ENCODE measurements around the gene PCARE.
"Not testable (repeated sequence)": the region's sequence is repeated elsewhere in the genome, so short reads cannot be mapped to it uniquely, and the experiment has no call there.

The PCARE gene

DNA sequence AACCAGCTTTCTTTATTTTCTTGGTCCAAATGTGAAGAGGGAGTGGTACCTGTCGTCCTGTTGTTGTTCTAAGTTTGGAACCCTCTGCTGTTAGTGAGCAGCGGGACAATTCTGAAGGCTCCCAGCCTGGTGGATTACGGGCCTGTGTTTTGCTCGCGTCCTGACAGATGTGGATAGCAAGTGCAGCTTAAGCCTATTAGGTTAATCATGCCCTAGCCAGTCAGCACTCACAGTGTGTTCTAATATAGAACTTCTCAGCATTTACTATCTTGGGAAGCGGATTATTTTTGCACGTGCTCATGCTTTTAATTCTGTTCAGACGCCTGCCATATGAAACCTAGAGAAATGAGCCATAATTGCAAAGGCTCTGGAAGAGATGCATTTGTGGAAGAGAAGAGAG, at the start of gene PCARE:
TSS of gene PCARE (minus strand) at position 113 of the 400 bp plus-strand sequence. CDS start 262 bp downstream, outside the sequence.
- DNase-seq (ENCODE audit: low read depth in 3 of 3, low spot score in 1 of 3): no peak

DNA sequence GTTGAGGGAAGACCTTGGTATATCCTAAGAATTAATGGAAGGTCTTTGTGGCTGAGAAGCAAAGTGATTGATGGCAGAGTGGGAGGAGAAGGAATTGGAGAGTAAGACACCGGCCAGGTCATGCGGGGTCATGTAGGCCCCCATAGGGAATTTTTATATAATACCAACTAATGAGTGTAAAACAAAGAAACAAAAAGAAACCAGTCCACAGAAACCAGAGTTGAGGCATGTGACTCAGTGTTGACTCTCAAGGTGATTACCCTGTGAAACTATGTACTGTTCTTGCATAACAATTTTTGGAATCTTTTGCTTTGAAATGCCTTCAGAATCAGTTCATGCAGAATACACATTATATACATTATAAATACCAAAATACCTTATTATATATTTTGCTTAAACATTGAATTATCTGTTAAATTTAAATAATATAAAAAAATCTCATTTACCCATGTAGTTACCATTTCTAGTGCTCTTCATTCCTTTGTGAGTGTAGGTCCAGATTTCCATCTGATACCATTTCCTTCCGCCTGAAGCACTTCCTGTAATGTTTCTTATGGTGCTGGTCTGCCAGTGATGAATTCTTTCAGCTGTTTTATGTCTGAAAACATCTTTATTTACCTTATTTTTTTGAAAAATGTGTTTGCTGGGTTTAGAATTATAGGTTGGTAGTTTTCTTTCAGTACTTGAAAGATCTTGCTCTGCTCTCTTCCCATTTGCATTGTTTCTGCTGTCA, 49.5 kb upstream of the PCARE start:
- no peak for DNase-seq (ENCODE audit: low read depth in 3 of 3, low spot score in 1 of 3)

DNA sequence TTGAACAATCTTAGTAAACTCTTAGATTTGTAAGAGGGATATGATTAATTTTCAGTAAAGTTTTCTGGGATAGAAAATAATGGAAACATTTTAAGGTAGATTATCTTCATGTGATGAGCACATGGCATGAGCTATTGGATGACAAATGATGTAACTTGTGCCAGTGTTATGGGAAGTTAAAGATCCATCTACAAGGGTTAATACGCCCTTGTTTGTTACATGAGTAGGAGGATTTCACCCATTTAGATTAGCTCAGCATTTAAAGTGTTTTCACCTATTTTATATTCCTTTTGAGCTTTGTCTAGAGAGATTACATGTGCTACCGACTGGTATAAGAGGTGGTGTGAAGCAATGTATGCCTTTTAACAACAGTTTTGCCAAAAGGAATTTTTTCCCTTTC, 46.5 kb upstream of the PCARE start:
- DNase-seq (ENCODE audit: low read depth in 3 of 3, low spot score in 1 of 3): no peak

DNA sequence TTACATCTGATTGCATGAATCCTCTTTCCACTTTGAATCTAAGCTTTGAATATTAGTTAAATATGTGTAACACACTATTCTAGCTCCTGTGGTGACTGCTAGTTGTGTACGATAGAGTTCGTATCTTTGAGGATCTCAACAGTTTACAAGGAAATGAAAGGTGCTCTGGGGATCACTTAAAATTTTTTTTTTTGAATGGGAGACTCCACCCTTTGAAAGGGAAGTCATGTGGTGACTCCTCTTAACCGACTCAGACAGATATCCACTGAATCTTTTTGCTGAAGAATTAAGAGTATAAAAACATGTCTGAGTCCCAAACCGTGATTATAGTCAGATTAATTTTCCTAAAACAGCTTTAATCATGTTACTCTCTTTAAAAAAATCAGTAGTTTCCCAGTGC, 44.9 kb upstream of the PCARE start:
- no peak for DNase-seq (ENCODE audit: low read depth in 3 of 3, low spot score in 1 of 3)

DNA sequence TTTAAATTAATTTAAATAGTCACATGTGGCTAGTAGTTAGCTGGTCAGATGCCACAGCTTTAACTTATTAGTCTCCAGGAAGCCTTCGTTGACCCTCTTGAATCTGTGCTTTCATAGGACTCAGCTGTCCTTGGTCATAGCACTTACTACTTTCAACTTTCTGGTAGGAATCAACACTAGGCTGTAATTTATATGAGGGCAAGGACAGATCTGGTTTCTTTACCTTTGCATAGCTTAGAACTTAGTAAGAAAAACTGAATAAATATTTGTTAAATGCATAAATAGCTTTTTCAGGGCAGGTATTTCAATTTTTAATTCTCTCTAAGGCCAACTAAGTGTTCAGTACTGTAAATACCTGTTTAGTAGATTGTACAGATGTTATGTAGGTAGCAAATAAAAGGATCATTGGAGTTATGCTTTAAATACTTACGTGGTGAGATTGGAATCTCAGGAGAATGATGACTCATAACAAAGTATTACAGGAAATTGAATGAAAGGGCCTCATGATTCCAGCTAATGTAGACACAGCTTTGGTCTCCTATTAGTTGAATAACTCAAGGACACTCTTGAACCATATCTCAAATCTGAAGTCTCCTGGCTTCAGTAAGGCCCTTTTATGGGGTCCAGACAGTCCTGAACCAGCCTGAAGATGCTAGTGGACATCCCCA, 43.4 kb upstream of the PCARE start:
- no peak for DNase-seq (ENCODE audit: low read depth in 3 of 3, low spot score in 1 of 3)

DNA sequence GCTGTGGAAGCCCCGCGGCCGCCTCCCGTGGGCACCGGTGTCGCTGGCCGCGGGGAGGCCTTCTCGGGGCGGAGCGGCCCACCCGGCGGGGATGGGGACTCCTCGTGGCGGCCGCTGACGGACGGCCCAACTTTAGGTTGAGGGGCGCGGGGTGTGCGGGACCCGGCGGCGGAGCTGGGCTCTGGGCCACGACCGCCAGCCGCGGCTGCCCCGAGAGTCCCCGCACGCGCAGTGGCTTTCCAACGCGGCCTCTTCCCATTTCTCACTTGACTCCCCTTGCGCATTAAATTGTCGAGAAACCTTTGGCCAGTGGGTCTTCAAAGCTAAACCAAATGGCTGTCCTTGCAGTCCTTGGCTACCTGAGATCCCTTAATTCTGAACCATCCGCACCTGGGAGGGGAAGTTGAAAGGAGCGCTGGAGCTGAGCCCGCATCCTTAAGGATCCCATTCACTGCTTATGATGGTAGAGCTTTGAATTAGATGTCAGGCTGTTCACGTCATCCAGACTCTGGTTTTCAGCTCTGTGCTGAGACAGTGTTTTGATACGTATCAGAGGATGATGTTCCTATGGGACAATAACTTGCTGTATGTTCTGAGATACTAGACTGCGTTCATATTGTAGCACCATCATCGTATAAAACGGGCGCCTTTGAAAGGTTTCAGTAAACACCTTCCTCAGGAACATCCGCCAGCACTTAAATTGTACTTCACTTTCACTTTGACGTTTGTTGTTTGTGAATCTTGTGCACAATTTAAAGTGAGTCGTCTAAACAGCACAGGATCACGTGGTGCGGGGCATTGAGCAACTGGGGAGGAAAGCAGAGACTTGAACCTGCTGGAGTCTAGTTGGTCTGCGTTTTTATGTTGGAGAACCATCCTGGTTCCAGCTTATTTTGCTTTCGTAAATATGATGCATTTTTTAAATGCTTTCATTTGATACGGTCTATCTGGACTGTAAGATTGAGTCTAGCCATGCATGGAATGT, 41.8 kb upstream of the PCARE start:
- peak in 2 of 3 donors; percentile 20 to 28 for DNase-seq (ENCODE audit: low read depth in 3 of 3, low spot score in 1 of 3)

DNA sequence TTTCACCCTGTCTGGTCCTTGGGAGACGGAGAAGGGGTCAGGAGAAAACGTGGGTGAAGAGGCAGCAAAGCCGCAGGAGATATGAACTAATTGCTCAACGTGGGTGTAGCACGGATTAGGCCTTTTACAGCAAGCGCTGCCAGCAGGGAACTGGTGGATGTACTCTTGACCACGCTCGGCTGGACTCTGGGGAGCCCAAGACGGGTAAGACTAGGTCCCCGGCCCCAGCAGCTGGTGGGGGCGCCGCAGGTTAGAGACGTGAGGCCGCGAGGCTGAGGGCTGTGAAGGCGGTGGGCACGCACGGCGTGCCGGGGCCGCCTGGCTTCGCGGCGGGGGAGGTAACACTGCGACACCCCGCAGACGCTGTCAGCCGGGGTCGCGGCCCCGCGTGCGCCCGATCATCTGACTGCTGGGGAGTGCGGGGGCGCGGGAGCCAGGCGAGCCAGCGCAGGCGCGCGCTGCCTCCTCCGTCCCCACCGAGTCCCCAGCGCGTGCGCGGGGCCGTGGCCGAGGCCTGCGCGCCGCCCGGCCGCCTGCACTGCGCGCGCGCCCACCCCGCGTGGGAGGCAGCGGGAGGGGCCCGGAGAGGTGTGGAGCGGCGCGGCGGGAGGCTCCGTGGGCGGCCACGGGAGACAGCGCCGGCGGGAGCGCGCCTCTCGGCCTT, 40.8 kb upstream of the PCARE start, which contains the start of gene CLIP4:
TSS of gene CLIP4 (plus strand) at position 470 of the 664 bp plus-strand sequence. CDS start 5,974 bp downstream, outside the sequence.
- DNase-seq (ENCODE audit: low read depth in 3 of 3, low spot score in 1 of 3): peak; percentile 12 to 65 (median 48)

DNA sequence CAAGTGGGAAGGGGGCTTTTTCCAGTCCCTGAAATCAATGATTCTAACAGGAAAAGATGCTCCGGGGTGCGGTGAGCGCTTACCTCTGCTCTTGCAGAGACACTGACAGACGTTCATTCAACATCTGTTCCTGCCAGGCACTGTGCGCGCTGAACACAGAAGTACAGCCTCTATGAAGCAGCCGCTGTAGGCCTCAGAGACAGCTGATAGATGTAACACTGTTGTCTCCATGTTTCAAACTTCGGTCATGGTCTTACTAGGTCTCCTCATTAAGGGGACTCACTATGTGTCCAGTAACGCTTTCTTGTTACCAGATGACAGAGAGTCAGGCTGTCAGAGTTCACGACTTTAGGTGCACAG, 40.2 kb upstream of the PCARE start:
- DNase-seq (ENCODE audit: low read depth in 3 of 3, low spot score in 1 of 3): no peak

DNA sequence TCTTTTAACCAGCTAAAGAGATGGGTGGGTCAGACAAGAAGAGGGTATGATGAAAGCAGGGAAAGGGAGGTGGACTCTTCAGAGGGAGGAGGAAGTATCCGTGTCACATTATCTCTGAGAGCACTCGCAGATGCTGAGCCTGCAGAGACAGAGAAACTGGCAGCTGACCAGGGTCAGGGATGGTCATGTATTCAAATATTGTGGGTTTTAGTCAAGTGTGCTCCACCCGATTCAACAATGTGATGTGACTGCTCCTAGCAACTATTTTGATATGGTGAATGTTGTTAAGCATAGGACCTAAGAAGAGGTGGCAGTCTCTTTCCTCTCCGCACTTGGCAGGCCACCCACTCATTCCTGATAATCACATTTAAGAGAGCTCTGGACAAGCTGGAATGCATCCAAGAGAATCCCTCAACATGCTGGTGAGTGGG, 39.6 kb upstream of the PCARE start:
- no peak for DNase-seq (ENCODE audit: low read depth in 3 of 3, low spot score in 1 of 3)

DNA sequence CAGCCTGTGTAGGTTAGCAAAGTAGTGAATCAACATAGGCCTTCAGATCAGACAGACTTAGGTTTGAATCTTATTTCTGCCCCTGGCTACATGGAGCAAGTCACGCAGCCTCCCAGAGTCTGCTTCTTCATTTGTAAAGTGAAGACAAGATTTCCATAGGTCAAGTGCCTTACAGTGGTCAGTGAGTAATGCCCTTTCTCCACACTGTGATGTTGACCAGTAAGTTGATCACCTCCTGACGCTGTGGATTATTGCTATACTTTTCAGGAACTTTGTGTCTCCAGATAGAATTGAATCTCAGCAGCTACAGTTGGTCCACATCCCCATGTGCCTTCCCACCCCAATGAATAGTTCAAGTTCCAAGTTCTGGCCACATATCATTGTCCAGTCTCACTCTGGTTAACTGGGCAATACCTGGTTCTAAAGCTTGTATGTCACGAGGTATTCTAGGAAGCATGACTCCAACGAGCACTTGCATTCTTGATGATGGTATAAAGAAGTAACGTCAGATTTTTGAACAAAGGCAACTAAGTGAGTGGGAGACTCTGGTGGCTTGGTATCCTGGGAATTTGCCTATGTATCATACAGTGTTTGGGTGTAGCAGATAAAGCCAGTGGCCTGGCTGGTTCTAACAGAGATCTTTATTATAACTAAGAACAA, 38.8 kb upstream of the PCARE start:
- no peak for DNase-seq (ENCODE audit: low read depth in 3 of 3, low spot score in 1 of 3)

DNA sequence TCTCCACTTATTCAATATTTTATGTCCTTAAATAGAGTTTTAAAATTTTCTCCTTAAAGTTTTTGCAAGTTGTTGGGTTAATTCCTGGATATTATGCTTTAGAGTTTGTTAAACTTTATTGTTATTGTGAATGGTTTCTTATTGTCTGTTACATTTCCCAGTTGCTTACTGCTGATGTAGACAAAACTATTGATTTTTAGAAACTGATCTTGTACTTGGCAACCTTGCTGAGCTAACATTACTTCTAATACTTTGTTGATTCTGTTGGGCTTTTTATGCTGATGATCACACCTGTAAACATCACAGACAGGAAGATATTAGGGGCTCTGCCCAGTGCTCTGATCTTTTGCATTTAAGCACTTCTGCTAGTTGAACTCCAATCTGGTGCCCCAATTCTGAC, 38.1 kb upstream of the PCARE start:
- DNase-seq (ENCODE audit: low read depth in 3 of 3, low spot score in 1 of 3): no peak

DNA sequence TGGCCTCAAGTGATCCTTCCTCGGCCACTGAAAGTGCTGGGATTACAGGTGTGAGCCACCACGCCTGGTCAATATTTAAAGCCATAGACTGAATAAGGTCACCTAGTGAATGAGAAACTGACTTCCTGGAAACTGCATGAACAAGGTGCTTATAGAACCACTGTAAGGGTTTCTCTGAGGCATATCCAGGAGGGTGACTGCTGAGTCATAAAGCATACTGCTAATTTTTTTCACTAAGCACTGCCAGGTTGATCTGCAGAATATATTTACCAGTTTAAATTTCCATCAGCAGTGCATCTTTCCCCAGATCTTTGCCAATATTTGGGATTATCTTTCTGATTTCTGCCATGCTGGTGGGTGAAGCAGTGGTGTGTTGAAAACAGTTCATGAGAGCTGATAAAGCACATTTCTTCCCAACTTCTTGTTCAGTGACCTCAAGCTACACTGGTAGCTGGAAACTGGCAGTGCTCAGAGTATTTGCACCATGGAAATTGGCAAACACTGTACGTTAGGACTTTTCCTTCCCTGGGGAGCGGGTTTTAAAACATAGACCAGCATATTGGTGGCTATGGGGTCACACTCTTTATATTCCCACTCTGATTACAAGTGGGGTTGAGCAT, 36.7 kb upstream of the PCARE start:
- no peak for DNase-seq (ENCODE audit: low read depth in 3 of 3, low spot score in 1 of 3)

DNA sequence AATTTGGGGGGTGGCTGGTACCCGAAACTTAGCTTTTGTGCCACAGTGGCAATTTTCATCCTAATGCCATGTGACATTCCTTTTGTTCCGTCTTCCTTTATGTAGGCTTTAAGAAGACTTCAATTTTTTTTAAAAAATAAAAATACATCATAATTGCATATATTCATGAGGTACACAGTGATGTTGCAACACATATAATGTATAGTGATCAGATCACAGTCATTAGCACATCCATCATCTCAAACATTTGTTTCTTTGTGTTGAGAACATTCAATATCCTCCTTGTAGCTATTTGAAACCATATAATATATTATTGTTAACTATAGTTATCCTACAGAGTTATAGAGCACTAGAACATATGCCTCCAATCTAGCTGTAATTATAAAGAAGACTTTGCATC, 34.9 kb upstream of the PCARE start:
- DNase-seq (ENCODE audit: low read depth in 3 of 3, low spot score in 1 of 3): no peak

DNA sequence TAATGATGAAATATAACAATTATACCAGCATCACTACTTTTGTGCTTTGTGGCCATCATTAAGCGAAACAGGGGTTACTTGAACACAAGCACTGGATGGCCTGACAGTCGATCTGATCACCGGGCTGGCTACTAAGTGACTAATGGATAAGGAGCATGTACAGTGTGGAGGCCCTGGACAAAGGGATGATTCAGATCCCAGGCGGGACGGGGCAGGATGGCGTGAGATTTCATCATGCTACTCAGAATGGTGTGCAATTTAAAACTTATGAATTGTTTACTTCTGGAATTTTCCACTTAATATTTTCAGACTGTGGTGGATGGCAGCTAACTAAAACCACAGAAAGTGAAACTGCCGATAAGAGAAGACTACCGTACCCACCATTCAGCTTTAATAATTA, 33.9 kb upstream of the PCARE start:
- DNase-seq (ENCODE audit: low read depth in 3 of 3, low spot score in 1 of 3): no peak

DNA sequence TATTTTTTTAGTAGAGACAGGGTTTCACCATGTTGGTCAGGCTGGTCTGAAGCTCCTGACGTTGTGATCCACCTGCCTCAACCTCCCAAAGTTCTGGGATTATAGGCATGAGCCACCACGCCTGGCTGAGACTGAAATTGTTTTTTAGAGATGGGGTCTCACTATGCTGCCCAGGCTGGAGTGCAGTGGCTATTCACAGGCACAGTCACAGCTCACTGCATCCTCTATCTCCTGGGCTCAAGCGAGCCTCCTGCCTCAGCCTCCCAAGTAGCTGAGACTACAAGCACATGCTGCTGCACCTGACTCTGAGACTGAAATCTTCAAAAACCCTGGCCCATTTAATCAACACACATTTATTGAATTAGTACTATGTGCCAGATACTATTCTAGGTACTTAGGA, 33.2 kb upstream of the PCARE start:
- DNase-seq (ENCODE audit: low read depth in 3 of 3, low spot score in 1 of 3): not testable (repeated sequence)

DNA sequence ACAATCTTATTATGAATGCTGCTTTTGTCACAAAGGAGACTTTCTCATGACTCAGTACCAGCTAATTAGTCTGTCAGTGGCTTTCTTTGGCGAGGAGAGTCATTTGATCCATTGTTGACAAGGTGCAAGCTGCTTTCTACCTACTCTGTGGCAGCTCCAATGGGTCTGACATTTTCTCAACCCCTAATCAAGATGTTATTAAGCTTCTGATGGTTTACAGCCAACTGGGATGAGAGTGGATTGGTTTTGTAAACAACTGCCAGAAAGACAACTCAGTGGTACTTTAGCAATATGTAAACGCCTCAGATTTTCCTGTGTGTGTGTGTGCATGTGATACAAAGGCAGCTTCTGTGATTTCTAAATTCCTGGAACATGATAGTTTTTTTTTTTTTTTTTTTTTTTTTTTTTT, 32.7 kb upstream of the PCARE start:
- DNase-seq (ENCODE audit: low read depth in 3 of 3, low spot score in 1 of 3): no peak

DNA sequence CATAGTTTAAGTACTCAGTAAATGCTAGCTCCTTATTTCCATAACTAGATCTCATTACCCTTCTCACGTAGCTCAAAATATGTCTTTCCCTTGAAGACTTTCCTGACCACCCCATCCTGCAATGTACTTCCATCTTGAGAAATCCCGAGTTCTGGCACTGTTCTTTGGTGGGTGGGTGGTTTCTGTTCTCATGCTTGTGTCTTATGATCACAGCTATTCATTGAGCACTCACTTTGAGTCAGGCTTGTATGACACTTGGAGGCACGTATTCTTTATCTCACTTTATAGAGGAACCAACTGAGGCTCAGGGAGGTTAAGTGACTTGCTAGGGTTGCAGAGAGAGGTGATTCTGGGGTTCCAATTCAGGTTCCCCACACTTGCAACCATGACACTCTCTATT, 31.9 kb upstream of the PCARE start:
- DNase-seq (ENCODE audit: low read depth in 3 of 3, low spot score in 1 of 3): no peak

DNA sequence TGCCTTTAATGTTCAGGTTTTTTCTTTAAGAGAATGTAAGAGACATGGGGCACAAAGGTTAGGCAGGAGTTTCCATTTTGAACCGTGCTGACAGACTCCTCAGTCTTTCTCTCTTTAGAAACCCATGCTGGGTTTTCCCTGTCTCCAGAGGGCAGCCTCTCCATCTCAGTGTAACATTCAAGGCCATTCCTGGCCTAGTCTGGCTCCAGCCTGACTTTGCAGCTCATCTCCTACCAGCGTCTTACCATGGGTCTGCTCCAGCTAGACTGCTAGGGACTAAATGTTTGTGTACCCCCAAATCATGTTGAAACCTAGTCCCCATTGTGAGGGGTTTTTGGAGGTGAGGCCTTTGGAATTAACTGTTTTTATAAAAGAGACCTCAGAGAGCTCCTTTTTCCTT, 31.1 kb upstream of the PCARE start:
- no peak for DNase-seq (ENCODE audit: low read depth in 3 of 3, low spot score in 1 of 3)

DNA sequence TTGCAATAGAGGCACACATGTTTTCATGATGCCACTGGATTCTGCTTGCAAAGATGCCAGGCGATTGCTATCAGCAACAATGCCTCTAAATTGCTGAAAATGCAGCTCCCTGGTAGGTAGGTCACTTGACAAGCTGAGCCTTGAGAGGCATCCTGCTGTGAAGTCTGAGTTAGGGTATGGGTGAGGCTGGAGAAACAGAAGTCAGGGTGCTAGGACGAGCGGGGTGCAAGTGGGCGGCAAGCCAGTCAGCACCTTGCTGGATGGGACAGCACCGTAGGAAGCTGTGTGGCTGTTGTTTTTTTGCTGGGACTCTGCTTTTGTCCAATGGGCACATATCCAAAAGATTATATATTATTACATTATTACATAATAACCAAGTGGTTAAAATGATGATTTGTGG, 30.4 kb upstream of the PCARE start:
- no peak for DNase-seq (ENCODE audit: low read depth in 3 of 3, low spot score in 1 of 3)

DNA sequence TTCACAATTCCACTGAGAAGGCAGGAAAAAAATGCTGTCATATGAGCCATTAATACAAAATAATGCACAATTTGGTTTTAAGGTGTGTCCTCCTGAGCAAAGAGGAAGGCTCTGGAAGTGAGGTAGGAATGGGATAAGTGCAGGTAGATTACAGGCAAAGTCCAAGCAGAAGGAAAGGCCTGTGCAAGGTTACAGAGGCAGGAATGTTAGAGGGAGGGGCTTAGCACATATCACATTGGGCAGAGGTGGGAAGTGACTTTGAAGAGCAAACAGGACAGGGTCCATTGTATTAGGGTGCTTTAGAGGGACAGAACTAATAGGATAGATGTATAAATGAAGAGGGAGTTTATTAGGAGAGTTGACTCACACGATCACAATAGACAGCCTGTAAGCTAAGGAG, 26.2 kb upstream of the PCARE start:
- DNase-seq (ENCODE audit: low read depth in 3 of 3, low spot score in 1 of 3): no peak

Measured in stimulated activated CD4-positive, alpha-beta T cell treated with anti-CD3 and anti-CD28 coated beads, TNF-alpha, amount 100 ng/mL, for 1 hour (primary cell).